Mucosa of rectum (tissue), 2 donors: ENCODE measurements around the gene MRPL28.

ENCODE experiments used
- H3K27ac ChIP-seq, 2 donors: one replicate each; pipeline ENCODE4 v1.7.0; 2013; ENCODE audit warnings: inconsistent platforms in 2 of 2, low read depth in 2 of 2, low read length in 2 of 2
- H3K27me3 ChIP-seq, 2 donors: one replicate each; pipeline ENCODE4 v1.7.0; 2013; ENCODE audit warnings: low read length in 2 of 2; ENCODE audit not compliant: control insufficient read depth in 2 of 2, insufficient read depth in 2 of 2
- H3K36me3 ChIP-seq, 2 donors: one replicate each; pipeline ENCODE4 v1.7.0; 2013; ENCODE audit warnings: low read length in 2 of 2; ENCODE audit not compliant: control insufficient read depth in 2 of 2, insufficient read depth in 2 of 2
- H3K4me1 ChIP-seq, 2 donors: one replicate each; pipeline ENCODE4 v1.7.0; 2013; ENCODE audit warnings: low read length in 2 of 2, mild to moderate bottlenecking in 1 of 2; ENCODE audit not compliant: control insufficient read depth in 2 of 2, insufficient read depth in 2 of 2
- H3K4me3 ChIP-seq, 2 donors: one replicate each; pipeline ENCODE4 v1.7.0; 2013; ENCODE audit warnings: low read length in 2 of 2
- H3K9ac ChIP-seq, 2 donors: one replicate each; pipeline ENCODE4 v1.7.0; 2013; ENCODE audit warnings: low read length in 2 of 2, low read depth in 1 of 2, mild to moderate bottlenecking in 1 of 2
- H3K9me3 ChIP-seq, 2 donors: one replicate each; pipeline ENCODE4 v1.7.0; 2013; ENCODE audit warnings: low read length in 2 of 2; ENCODE audit not compliant: control insufficient read depth in 2 of 2
- donor health status: healthy.
- donor health status: Normal muscosa, but diverticular disease.

The MRPL28 gene

DNA sequence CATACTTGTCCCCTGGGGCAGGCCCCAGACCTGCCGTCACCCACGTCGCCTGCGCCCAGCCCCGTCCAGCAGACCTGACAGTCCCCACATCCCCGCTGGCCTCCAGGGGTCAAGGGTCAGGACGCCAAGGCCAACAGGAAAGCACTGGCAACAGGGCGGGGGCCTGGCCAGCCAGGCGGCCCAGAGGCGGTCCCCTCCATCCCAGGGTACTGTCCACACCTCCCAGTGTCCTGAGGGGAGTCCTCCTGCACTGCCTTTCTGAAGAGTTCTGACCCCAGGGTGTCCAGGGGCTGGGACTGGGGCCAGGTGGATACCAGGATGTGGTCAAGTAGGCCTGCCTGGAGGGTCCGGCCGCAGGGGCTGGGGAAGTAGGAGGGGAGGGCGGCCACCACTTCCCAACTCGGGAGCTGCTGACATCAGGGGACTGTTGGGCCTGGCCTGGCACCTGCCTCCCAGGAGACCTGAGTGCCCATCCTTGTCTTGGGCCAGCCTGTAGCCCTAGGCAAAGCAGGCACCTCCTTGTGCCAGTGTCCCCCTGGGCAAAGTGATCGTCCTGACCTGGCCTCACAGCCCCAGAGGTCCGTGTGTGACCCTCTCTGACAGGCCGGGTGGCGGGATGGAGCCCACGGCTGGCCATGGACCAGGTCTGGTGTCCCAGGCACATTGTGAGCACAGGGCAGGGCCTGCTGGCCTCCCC, 11.1 kb downstream of the MRPL28 start:
- Histone ChIP-seq H3K4me1 (peaks cover 0 to 5% of the 10 kb centered on the region in 2 donors), H3K9ac (no peak overlapping the region), H3K9me3 (no peaks in the 10 kb centered on the region), H3K27ac (no peak overlapping the region), H3K36me3 (no peaks in the 10 kb centered on the region), H3K27me3 (peaks cover under 1 to 8% of the 10 kb centered on the region in 2 donors), H3K4me3 (no peak overlapping the region)

DNA sequence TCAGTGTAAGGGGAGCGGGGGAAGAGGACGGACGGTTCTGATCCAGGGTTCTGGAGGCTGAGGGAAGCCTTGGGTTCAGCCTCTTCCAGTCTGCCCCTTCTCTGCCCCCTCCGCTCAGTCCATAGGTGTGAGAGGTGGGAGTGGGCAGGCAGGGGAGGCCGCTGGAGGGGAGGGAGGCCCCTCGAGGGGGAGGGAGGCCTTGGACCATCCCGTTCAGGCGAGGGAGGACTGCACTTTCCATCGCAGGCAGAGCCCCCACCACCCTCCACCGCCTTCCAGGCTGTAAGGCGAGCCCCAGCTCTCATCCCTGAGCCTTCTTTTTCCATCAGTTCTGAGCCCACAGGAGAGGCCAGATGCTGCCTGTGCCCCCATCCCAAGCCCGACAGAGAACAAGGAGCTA, 13.6 kb downstream of the MRPL28 start:
- Histone ChIP-seq H3K4me3 (no peak overlapping the region), H3K27ac (no peak overlapping the region), H3K4me1 (peaks cover 5% of the 10 kb centered on the region in 2 donors), H3K27me3 (no peaks in the 10 kb centered on the region), H3K36me3 (no peaks in the 10 kb centered on the region), H3K9ac (no peak overlapping the region), H3K9me3 (no peaks in the 10 kb centered on the region)

DNA sequence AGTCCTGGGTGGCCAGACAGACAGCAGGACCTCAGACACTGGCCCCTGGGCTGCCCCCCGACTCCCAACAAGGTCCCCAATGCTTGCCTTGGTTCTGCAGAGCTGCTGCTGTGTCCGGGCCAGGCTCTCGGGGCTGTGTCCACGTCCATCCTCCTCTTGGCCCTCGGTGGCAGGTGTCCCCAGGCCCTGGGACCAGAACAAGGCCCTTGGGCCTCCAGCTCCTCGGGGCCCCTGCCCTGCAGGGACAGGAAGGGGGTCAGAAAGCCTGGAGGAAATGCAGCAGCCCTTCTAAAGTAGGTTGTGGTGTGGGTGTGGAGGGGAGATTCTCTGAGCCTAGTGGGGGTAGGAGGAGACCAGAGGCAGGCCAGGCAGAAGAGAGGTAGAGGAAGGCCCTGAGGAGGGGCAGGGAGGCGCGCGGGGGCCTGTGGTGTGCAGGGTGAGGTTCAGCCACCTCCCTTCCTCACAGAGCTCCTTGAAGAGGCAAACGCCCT, 15.3 kb downstream of the MRPL28 start:
- H3K27me3 ChIP-seq: no peaks in the 10 kb centered on the region
- peaks cover 0 to 5% of the 10 kb centered on the region in 2 donors for H3K36me3 ChIP-seq
- no peaks in the 10 kb centered on the region for H3K9me3 ChIP-seq
- H3K27ac ChIP-seq: no peak overlapping the region
- no peak overlapping the region for H3K9ac ChIP-seq
- peaks cover 14% of the 10 kb centered on the region in 2 donors for H3K4me1 ChIP-seq
- H3K4me3 ChIP-seq: no peak overlapping the region

DNA sequence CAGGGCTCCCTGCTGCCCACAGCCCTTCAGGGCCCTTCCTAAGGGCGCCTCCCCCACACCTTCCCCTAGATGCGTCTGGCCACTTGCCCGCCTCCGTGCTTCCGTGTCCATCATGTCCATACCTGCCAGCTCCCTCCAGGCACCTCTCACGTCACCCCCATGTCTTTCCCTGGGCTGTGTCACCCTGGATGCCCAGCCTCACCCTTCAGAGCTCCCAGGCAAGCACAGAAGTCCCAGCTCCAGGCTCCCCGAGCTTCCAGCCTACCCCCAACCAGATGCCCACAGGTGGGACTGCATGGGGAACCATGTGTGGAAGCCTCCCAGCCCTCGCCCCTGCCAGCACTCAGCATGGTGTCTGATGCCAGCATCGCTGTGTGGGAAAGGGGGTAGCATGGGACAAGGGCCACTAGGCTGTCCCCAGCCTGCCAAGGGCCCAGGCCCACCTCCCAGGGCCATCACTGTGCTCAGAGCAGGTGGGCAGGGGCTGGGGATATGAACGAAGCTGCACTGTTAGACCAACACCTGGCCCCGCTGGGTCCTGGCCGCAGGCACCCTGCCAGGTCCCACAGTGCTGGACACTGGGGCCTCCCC, 16.0 kb downstream of the MRPL28 start:
- H3K27ac ChIP-seq: no peak overlapping the region
- no peak overlapping the region for H3K4me3 ChIP-seq
- peaks cover 0 to 5% of the 10 kb centered on the region in 2 donors for H3K36me3 ChIP-seq
- peaks cover 15% of the 10 kb centered on the region in 2 donors for H3K4me1 ChIP-seq
- no peaks in the 10 kb centered on the region for H3K9me3 ChIP-seq
- no peak overlapping the region for H3K9ac ChIP-seq
- H3K27me3 ChIP-seq: no peaks in the 10 kb centered on the region

DNA sequence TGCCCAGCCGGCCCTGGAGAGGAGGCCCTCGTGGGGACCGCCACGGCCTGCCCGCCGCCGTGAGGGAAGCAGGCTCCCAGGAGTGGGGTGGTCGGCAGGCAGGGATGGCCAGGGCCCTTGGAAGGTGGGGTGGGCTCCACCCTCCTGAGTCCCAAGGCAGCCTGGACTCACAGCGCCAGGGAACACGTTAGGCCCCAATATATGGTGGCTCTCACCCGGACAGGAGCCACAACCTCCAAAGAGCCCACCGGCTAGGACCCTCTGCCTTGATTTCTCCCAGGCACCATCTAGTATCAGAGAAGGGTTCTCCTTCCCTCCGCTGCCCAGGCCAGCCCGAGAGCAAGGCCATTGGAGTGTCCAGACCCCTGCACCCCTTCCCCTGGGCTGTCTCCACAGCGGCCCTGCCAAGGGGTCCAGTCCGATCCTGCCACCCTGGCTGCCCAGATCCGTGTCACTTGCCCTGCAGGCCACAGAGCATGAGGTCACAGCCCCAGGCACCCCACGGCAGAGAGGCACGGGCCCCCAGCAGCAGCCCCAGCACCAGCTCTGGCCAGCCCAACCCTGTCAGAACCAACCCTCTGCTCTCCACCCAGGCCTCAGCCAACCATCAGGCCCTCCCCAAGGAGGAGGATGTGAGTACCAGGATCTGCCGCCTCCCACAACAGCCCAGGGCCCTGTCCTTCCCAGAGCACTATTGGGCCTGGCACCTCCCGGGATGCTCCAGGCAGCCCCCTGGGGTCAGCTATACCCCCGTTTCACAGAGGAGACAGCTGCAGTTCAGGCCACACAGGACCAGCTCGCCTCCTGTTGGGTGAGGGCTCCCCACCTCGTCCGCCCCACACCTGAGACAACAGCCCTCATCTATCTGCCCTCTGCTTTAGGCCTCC, 16.7 kb downstream of the MRPL28 start:
- peaks cover 0 to 9% of the 10 kb centered on the region in 2 donors for H3K36me3 ChIP-seq
- H3K9me3 ChIP-seq: no peaks in the 10 kb centered on the region
- H3K4me3 ChIP-seq: peak overlapping the region; percentile 57 to 60
- H3K9ac ChIP-seq: peak overlapping the region; percentile 60 to 81
- no peaks in the 10 kb centered on the region for H3K27me3 ChIP-seq
- H3K27ac ChIP-seq: peak overlapping the region; percentile 71 to 72
- H3K4me1 ChIP-seq: peaks cover 15% of the 10 kb centered on the region in 2 donors

DNA sequence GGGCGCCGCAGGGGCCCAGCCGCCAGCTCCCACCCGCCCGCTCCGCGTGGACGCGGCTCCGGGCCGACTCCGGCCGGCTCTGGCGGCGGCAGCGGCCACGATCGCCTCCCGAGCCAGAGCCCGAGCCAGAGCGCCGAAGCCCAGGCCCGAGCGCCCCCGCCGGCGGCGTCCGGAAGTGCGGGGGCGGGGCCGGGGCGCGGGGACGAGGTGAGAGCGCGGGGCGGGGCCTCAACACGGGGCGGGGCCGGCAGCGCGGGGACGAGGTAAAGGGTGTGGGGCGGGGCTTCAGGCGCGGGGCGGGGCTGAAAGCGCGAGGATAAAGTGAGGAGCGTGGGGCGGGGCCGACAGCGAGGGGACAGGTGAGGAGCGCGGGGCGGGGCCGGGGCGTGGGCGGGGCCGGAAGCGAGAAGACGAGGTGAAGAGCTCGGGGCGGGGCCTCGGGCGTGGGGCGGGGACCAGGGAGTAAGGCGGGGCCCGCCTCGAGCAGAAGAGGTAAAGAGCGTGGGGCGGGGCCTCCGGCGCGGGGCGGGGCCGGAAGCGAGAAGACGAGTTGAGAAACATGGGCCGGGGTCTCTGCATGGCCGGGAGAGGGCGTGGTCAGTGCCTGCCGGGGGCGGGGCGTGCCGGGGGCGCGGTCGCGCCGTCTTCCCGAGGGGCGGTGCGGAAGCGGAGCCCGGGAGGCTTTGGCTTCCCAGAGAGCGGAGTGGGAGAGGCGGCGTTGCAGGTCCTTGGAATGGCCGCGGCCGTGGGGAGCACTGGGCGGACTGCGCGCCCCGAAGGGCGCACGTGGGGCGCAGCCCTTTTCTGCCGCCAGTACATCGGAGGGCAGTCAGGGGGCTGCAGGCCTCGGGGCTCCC, 17.6 kb downstream of the MRPL28 start, which contains the start of gene AXIN1:
Gene AXIN1 (minus strand): TSS at position 177 of the 857 bp plus-strand sequence. CDS start 5,698 bp downstream, outside the sequence.
- Histone ChIP-seq H3K9me3 (no peaks in the 10 kb centered on the region), H3K4me3 (peak within 1 kb of the TSS; percentile 70), H3K27ac (peak within 1 kb of the TSS; percentile 71 to 72), H3K4me1 (peaks cover 15 to 17% of the 10 kb centered on the region in 2 donors), H3K9ac (peak within 1 kb of the TSS; percentile 60 to 81), H3K36me3 (peaks cover 0 to 9% of the 10 kb centered on the region in 2 donors), H3K27me3 (no peaks in the 10 kb centered on the region)

DNA sequence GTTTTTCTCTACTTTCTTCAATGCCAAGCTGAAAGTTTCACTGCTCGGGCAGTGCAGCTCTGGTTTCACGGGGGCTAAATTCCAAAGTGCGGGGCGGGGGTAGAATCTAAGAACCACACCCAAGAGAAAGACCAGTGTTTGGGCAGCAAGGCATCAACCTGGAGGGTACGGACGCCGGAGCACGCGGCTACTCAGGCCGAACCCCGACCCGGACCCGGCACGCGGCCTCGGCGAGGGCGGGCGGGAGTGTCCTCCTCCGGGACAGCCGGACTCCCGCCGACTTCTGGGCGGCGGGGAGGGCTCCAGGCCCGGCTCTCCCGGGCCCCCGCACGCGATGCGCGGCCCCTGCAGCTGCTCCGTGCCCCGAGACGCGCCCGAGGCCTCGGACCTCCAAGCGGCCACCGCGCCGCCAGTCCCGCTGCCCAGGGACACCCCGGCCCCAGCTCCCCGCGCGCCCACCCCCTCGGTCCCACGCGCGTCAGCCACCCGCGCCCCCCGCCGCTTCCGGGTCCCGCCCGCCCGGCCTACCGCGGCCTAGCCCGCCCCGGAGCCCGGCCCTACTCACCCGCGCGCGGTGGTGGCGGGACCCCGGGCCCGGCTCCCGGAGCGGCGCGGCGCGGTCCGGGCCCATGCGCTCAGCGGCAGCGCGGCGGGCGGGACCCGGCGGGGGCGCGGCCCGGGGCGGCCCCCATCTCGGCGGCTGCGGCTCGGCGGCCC, 18.4 kb downstream of the MRPL28 start:
- no peaks in the 10 kb centered on the region for H3K27me3 ChIP-seq
- H3K9ac ChIP-seq: peak overlapping the region; percentile 41 to 79
- H3K4me3 ChIP-seq: peak overlapping the region; percentile 70
- H3K4me1 ChIP-seq: peaks cover 15 to 17% of the 10 kb centered on the region in 2 donors
- H3K36me3 ChIP-seq: peaks cover 0 to 17% of the 10 kb centered on the region in 2 donors
- peak overlapping the region; percentile 44 to 52 for H3K27ac ChIP-seq
- H3K9me3 ChIP-seq: no peaks in the 10 kb centered on the region

DNA sequence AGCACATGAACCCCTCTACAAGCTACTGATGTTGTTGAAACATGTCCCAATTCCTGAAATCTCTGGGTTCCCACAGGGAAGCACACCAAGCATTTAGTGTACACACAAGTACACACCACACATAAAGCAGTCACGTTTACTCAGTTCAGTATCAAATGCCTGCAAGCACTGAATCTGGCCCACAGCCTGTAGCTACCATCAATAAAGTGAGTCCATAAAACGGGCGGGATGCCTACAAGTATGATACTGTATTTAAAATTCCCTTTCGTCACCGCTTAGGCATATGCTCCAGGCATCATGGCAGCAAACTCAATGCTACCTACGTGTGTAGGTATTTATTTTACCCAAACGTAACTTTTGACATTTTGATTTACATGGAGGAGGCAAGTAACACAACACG, 20.1 kb downstream of the MRPL28 start:
- H3K4me3 ChIP-seq: no peak overlapping the region
- H3K4me1 ChIP-seq: peaks cover 15 to 17% of the 10 kb centered on the region in 2 donors
- peak overlapping the region in 1 of 2 donors; percentile 9 for H3K9ac ChIP-seq
- no peaks in the 10 kb centered on the region for H3K9me3 ChIP-seq
- peaks cover 5 to 27% of the 10 kb centered on the region in 2 donors for H3K36me3 ChIP-seq
- H3K27me3 ChIP-seq: no peaks in the 10 kb centered on the region
- H3K27ac ChIP-seq: peak overlapping the region; percentile 23 to 50

DNA sequence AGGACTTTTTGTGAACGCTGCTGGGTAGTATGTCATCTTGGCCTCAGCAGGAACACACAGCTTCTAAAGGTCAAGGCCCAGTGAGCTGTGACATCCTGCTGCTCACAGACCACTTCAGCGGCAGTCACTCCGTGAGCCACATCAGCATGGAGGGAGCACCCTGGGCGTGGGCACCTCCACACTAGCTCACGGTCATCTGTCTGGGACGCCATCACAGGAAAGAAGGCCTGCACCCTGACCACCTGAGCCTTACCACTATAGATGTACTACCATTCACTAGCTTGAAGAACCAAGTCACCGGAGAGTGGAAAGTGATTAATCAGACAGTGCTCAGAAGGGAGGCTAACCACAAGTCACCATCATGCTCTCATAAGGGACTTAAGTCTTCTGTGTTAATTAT, 21.1 kb downstream of the MRPL28 start:
- H3K4me3 ChIP-seq: no peak overlapping the region
- H3K9me3 ChIP-seq: no peaks in the 10 kb centered on the region
- peaks cover 9 to 30% of the 10 kb centered on the region in 2 donors for H3K36me3 ChIP-seq
- H3K27ac ChIP-seq: no peak overlapping the region
- no peaks in the 10 kb centered on the region for H3K27me3 ChIP-seq
- H3K9ac ChIP-seq: no peak overlapping the region
- peaks cover 15 to 17% of the 10 kb centered on the region in 2 donors for H3K4me1 ChIP-seq
